COR-L47 (cell line): ENCODE results near the gene BRF1.

ENCODE experiments used
- DNase-seq: peaks from one replicate; lab custom pipeline; 2025; lab: John Stamatoyannopoulos, UW

The BRF1 gene

GRCh38 chr14:105173901-105174894 is 126.6 kb downstream of the BRF1 start:
- no peak for DNase-seq

DNA sequence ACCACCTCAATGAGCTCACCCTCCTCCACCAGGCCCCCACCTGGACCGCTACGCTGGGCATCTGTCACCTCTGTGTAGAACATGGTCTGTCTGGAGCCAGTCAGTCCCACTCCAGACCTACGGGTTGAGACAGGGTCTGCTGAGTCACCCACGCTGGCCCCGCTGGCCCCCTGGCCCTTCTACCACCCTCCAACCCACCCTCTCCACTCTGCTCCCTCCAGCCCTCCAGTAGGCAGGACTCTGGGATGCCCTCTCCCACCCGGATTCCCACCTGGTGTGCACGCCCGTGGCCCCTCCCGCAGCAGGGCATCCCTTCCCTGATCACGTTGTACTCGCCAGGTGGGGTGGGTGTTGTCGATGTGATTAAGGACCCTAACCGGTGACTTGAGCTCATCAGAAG is 127.7 kb downstream of the BRF1 start:
- DNase-seq: no peak

- no peak for DNase-seq
These were observed 128.3 kb downstream of the BRF1 start for GRCh38 chr14:105172476-105172875.

- peak; percentile 84 for DNase-seq
These were observed 129.7 kb downstream of the BRF1 start for GRCh38 chr14:105171004-105171673.

- DNase-seq: peak; percentile 55
These were observed 130.8 kb downstream of the BRF1 start for GRCh38 chr14:105169776-105170655.

- no peak for DNase-seq
These were observed 131.8 kb downstream of the BRF1 start for GRCh38 chr14:105168979-105169507.

- peak; percentile 74 for DNase-seq
These were observed 132.3 kb downstream of the BRF1 start, which contains the start of gene JAG2 for GRCh38 chr14:105168496-105168978. Gene JAG2 (minus strand): TSS chr14:105168776. CDS start chr14:105168420, 356 bp downstream.

- no peak for DNase-seq
These were observed 132.7 kb downstream of the BRF1 start for GRCh38 chr14:105168093-105168420.

DNA sequence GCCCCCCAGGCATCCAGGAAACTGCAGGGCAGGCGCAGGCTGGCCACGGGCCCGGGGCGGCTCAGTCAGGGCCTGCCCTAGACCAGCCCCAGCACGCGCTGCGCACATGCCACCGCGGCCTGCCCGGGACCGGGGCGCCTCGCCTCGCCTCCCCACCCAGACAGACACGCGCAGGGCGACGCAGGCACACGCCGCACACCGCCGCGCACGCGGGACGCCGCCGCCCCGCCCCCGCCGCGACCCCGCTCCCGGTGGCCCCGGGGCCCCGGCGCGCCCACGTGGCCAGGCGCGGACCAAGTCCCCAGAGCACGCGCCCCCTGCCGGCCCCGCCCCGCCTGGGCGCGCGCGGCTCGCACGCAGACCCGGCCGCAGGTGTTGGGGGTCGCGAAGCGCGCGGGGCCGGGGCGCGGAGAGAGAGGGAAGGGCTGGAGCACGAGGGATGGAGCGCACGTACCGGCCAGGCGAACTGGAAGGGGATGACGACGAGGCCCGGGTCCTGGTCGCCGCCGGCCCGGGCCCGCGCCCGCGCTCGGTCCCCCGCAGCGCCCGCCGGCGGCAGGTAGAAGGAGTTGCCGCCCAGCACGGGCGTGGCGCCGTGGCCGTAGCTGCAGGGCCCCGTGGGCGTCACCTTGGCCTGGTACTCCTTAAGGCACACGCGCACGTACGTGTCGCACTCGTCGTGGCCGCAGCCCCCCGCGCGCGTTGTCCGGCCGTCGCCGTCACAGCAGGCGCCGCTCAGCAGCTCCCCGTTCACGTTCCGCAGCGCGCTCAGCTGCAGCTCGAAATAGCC is 133.3 kb downstream of the BRF1 start:
- peak; percentile 45 for DNase-seq

GRCh38 chr14:105166571-105167302 is 134.1 kb downstream of the BRF1 start:
- DNase-seq: no peak

- DNase-seq: no peak
These were observed 134.9 kb downstream of the BRF1 start for GRCh38 chr14:105165761-105166485.

DNA sequence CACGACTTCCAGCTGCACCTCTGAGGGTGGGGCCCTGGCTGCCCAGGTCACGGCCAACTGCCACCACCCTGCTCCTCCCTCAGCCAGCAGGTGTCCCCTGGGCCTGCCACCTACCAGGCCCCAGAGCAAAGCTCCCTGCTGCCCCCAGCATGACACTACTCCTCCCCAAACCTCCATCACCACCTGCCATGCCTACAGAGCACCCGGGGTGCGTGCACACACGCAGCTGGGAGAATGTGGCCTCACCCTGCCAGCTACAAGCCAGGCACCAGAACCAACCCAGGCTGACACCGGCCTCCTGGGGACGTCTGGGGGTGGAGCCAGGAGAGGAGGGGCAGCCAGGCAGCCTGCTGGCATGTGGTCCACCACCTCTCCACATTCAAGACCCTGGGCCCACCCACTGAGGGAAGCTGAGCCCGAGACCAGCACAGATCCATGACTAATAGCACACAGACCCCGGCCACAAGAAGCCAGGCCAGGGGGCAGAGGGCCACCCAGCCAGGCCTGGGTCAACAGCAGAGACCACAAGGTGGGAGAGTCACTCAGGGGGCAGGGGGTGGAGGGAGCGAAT is 135.6 kb downstream of the BRF1 start:
- peak; percentile 89 for DNase-seq

- no peak for DNase-seq
These were observed 137.6 kb downstream of the BRF1 start for GRCh38 chr14:105163040-105163742.

DNA sequence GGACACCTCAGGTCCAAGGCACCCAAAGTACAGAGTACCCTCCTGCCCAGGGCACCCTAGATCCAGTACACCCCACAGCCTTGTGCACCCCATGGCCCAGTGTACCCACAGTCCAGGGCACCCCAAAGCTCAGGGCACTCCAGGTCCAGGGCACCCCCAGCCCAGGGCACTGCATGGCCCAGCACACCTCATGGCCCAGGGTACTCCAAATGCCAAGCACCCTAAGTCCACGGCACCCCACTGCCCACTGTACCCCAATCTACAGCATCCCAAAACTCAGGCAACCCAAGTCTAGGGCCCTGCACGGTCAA is 138.2 kb downstream of the BRF1 start:
- DNase-seq: no peak

GRCh38 chr14:105161964-105162668 is 138.7 kb downstream of the BRF1 start:
- DNase-seq: no peak

- DNase-seq: peak; percentile 92
These were observed 139.5 kb downstream of the BRF1 start for GRCh38 chr14:105161309-105161708.

DNA sequence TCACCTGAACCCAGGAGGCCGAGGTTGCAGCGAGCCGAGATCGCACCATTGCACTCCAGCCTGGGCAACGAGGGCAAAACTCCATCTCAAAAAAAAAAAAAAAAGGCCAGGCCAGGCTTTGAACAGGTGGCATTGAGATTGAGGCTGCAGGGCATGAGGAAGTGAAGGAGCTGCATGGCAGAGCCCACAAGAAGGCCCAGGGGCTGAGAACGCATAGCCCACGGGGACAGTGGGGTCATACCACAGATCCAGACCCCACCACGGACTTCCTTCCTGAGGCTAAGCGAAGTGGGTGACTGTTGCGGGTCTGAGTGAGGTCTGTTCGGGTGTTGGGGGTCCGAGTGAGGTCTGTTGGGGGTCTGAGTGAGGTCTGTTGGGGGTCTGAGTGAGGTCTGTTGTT is 140.0 kb downstream of the BRF1 start:
- no peak for DNase-seq

- no peak for DNase-seq
These were observed 141.5 kb downstream of the BRF1 start for GRCh38 chr14:105159344-105159743.
